MM.1S (cell line): ENCODE results near the gene TSPAN9.

Experiments used
- DNase-seq: peaks from one replicate; pipeline ENCODE4 v3.0.0-alpha.2; 2015
- H2AFZ ChIP-seq: fragments of 300-600 bp; sonication (generic); 2 replicates; pipeline ENCODE4 v1.6.0; 2016; ENCODE audit warnings: antibody characterized with exemption, low read length
- H3F3A ChIP-seq: fragments of 300-600 bp; sonication (generic); 2 replicates; pipeline ENCODE4 v1.6.1; 2016; ENCODE audit warnings: mild to moderate bottlenecking, antibody characterized with exemption, low read length, moderate library complexity, mixed read lengths; ENCODE audit not compliant: insufficient read depth
- H3K27ac ChIP-seq: fragments of 300-600 bp; sonication (generic); 2 replicates; pipeline ENCODE4 v1.5.1; 2016; ENCODE audit warnings: mild to moderate bottlenecking, low read length
- H3K27me3 ChIP-seq: fragments of 300-600 bp; sonication (generic); replicated peaks from 2 replicates; pipeline ENCODE4 v1.6.0; 2016; ENCODE audit warnings: low read length; ENCODE audit not compliant: insufficient read depth
- H3K36me3 ChIP-seq: fragments of 300-600 bp; sonication (generic); replicated peaks from 2 replicates; pipeline ENCODE4 v1.6.1; 2016; ENCODE audit warnings: mild to moderate bottlenecking, low read length, mixed read lengths; ENCODE audit not compliant: insufficient read depth
- H3K4me1 ChIP-seq: fragments of 300-600 bp; sonication (generic); 2 replicates; pipeline ENCODE4 v1.6.1; 2016; ENCODE audit warnings: low read length, mixed read lengths
- H3K4me2 ChIP-seq: fragments of 300-600 bp; sonication (generic); 2 replicates; pipeline ENCODE4 v1.6.0; 2016; ENCODE audit warnings: low read depth, low read length
- H3K4me3 ChIP-seq: fragments of 300-600 bp; sonication (generic); 2 replicates; pipeline ENCODE4 v1.5.1; 2016; ENCODE audit warnings: low read length, mixed read lengths
- H3K79me2 ChIP-seq: fragments of 300-600 bp; sonication (generic); 2 replicates; pipeline ENCODE4 v1.6.1; 2016; ENCODE audit warnings: mixed run types, low read length, mixed read lengths
- H3K9ac ChIP-seq: fragments of 300-600 bp; sonication (generic); 2 replicates; pipeline ENCODE4 v1.6.1; 2016; ENCODE audit warnings: low read length, mixed read lengths
- H3K9me2 ChIP-seq: fragments of 300-600 bp; sonication (generic); replicated peaks from 2 replicates; pipeline ENCODE4 v1.6.1; 2016; ENCODE audit warnings: mild to moderate bottlenecking, low read length, mixed read lengths; ENCODE audit not compliant: insufficient read depth
- H3K9me3 ChIP-seq: fragments of 300-600 bp; sonication (generic); replicated peaks from 2 replicates; pipeline ENCODE4 v1.6.1; 2016; ENCODE audit warnings: mild to moderate bottlenecking, low read length, mixed read lengths; ENCODE audit not compliant: insufficient read depth
- H4K20me1 ChIP-seq: fragments of 300-600 bp; sonication (generic); 2 replicates; pipeline ENCODE4 v1.6.1; 2016; ENCODE audit warnings: mild to moderate bottlenecking, low read length, moderate library complexity, mixed read lengths; ENCODE audit not compliant: insufficient read depth
- EZH2 ChIP-seq: fragments of 300-600 bp; sonication (generic); optimal IDR thresholded peaks from 2 replicates; pipeline ENCODE3; 2017; ENCODE audit warnings: low read depth, mild to moderate bottlenecking, antibody characterized with exemption, low read length, mixed read lengths
- EZH2phosphoT487 ChIP-seq: fragments of 300-600 bp; sonication (generic); IDR thresholded peaks from 2 replicates; pipeline ENCODE4 v1.6.1; 2018; ENCODE audit warnings: antibody characterized with exemption, low read length
- TF ChIP-seq, protein P1 (sequence below): fragments of 300-600 bp; sonication (generic); IDR thresholded peaks from 2 replicates; pipeline ENCODE4 v1.5.1; 2016; ENCODE audit warnings: antibody characterized with exemption, low read length, mixed read lengths

Gene TSPAN9

GRCh38 chr12:3136641-3137267 is 59.6 kb downstream of the TSPAN9 start:
- H3K9ac ChIP-seq = no peak overlapping the region
- H2AFZ ChIP-seq = no peak overlapping the region
- DNase-seq = no peak
- no peaks in the 10 kb centered on the region for H3K9me3 ChIP-seq
- H3K27ac ChIP-seq = no peak overlapping the region
- TF ChIP-seq EZH2phosphoT487 = no peak
- TF ChIP-seq, protein P1, sequence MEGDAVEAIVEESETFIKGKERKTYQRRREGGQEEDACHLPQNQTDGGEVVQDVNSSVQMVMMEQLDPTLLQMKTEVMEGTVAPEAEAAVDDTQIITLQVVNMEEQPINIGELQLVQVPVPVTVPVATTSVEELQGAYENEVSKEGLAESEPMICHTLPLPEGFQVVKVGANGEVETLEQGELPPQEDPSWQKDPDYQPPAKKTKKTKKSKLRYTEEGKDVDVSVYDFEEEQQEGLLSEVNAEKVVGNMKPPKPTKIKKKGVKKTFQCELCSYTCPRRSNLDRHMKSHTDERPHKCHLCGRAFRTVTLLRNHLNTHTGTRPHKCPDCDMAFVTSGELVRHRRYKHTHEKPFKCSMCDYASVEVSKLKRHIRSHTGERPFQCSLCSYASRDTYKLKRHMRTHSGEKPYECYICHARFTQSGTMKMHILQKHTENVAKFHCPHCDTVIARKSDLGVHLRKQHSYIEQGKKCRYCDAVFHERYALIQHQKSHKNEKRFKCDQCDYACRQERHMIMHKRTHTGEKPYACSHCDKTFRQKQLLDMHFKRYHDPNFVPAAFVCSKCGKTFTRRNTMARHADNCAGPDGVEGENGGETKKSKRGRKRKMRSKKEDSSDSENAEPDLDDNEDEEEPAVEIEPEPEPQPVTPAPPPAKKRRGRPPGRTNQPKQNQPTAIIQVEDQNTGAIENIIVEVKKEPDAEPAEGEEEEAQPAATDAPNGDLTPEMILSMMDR = no peak
- TF ChIP-seq EZH2 = no peak
- H4K20me1 ChIP-seq = no peaks in the 10 kb centered on the region
- no peaks in the 10 kb centered on the region for H3F3A ChIP-seq
- peaks cover 97% of the 10 kb centered on the region for H3K27me3 ChIP-seq
- H3K36me3 ChIP-seq = no peaks in the 10 kb centered on the region
- H3K4me2 ChIP-seq = no peak overlapping the region
- no peak overlapping the region for H3K4me3 ChIP-seq
- H3K79me2 ChIP-seq = no peaks in the 10 kb centered on the region
- no peaks in the 10 kb centered on the region for H3K4me1 ChIP-seq
- H3K9me2 ChIP-seq = no peaks in the 10 kb centered on the region

DNA sequence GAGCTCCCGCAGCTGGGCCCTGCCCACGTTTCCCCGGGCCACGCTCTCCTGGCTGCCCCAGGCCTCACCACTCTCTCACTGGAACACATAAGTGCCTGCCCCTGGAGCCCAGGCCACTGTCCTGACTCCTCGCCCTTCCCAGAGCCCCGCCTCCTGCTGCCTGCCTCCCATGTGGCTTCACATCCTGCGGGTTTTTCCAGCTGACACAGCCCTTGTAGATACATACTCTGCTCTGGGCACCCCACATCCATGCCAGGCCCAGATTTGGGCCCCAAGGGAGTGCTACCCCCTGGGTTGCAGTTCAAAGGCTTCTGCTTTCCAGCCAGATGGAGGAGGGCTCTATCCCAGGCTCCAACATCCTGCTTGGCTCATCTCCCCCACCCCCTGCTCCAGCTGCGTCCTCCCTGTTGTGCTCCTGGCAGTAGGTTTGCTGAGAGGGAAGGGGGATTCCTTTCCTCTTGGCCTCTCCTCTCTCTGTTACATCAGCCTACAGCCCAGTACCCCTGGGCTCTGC is 60.1 kb downstream of the TSPAN9 start:
- H3K27ac ChIP-seq = no peak overlapping the region
- no peak overlapping the region for H3K4me2 ChIP-seq
- no peaks in the 10 kb centered on the region for H3K9me3 ChIP-seq
- no peak overlapping the region for H3K9ac ChIP-seq
- H3F3A ChIP-seq = no peaks in the 10 kb centered on the region
- H3K27me3 ChIP-seq = peaks cover 97% of the 10 kb centered on the region
- H4K20me1 ChIP-seq = no peaks in the 10 kb centered on the region
- H3K4me1 ChIP-seq = no peaks in the 10 kb centered on the region
- no peak overlapping the region for H2AFZ ChIP-seq
- no peaks in the 10 kb centered on the region for H3K79me2 ChIP-seq
- TF ChIP-seq EZH2 (no peak), EZH2phosphoT487 (no peak)
- TF ChIP-seq, protein P1 = no peak
- DNase-seq = no peak
- no peaks in the 10 kb centered on the region for H3K9me2 ChIP-seq
- no peak overlapping the region for H3K4me3 ChIP-seq
- no peaks in the 10 kb centered on the region for H3K36me3 ChIP-seq

DNA sequence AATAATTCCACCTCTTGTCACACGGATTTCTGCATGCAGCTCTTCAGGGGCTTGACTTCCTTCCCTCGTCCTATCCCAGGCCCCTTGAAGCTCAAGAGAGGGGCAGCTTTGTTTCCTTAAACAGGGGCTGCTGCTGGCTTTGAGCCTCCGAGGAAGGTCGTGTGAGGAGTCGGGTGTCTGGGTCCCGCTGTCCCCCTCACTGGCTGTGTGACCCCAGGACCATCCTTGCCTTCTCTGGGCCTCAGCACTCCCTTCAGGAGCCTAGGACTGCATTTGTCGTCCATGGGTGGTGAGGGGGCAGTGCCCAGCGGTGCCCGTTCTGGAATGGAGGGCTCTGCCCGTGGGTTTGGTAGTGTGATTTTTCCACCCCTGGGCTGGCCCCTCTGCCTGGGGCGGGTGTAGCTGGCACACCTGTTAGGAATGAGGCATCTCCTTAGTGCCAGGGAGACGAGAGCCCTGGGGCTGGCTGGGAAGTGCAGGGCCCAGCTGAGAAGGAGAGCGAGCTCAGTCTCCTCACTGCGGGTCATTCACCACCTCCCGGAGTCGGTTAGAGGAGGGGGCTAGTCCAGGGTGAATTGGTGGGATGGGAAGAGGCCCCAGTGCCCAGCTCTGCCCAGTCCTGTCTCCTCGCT is 60.8 kb downstream of the TSPAN9 start:
- Histone ChIP-seq H3K9me3 (no peaks in the 10 kb centered on the region), H3K27me3 (peaks cover 97% of the 10 kb centered on the region), H3K36me3 (no peaks in the 10 kb centered on the region), H3K27ac (no peak overlapping the region), H3K4me1 (no peaks in the 10 kb centered on the region), H3K4me3 (no peak overlapping the region), H3K9me2 (no peaks in the 10 kb centered on the region), H3K9ac (no peak overlapping the region), H3F3A (no peaks in the 10 kb centered on the region), H3K79me2 (no peaks in the 10 kb centered on the region), H3K4me2 (no peak overlapping the region), H4K20me1 (no peaks in the 10 kb centered on the region), H2AFZ (no peak overlapping the region)
- no peak for DNase-seq
- no peak for TF ChIP-seq EZH2phosphoT487
- no peak for TF ChIP-seq EZH2
- TF ChIP-seq, protein P1 = no peak
